ENCODE results near the gene SLAMF1.

The SLAMF1 gene

DNA sequence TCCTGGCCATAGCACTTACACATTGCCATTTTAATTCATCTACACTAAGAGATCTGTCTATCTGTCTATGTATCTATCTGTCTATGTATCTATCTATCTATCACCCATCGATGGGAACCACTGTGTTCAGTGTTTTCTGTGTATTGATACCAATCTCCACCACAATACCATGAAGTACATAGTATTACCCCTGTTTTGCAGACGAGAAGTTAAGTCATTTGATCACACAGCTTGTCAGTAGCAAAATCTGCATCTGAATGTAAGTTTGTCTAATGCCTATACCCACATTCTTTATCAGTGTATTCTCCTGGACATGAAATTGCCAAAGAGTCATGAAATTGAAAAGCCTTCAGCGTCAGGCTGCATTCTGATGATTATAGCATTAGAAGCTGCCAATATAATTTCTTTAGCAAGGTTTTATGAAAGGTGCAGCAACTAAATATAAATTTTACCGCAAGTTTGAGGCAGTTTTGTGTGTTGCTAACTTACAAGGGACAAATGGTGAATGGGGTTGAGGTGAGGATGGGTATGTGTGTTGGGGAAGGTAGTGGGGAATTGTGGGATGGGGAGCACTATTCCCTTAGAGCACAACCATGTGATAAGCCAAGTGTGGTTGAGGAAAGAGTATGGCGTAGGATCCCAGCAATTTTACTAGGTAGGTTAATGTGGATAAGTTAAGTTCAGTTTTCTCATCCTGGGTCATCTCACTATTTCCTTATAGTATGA lies 24.2 kb downstream of the SLAMF1 start:
- no peak for DNase-seq

DNA sequence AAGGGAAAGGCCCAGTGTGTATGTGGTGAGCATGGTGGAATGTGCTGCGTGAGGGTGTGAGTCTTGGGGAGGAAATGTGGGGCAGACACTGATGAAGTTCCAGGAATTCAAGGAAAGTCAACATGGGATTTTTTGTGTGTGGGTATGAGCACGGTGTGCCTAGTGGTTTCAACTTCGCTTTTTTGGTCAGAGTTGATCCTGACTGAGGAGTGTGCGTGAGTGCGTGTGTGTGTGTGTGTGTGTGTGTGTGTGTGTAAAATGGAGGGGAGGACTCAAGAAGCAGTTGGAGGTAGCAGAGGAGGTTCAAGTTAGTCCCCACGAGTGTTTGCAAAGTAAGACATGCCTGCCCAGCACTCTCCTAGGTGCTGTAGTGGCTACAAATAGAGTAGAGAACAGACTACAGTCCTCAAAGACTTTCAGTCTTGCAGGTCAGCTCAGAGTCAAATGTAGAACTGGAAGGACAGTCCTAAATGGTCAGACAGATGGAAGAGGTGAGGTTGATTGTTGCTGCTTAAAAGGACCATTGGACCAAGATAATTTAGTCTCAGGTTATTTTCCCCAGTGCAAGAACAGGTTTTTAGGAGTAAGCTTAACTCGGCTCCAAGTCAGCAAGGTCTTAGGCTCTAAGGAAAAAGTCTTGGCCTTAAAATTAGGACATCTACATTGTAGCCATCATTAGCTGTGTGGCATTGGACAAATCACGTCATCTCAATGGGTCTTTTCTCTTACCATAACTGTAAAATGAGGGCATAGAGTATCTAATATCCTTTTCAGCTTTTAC lies 25.0 kb downstream of the SLAMF1 start:
- DNase-seq: no peak

DNA sequence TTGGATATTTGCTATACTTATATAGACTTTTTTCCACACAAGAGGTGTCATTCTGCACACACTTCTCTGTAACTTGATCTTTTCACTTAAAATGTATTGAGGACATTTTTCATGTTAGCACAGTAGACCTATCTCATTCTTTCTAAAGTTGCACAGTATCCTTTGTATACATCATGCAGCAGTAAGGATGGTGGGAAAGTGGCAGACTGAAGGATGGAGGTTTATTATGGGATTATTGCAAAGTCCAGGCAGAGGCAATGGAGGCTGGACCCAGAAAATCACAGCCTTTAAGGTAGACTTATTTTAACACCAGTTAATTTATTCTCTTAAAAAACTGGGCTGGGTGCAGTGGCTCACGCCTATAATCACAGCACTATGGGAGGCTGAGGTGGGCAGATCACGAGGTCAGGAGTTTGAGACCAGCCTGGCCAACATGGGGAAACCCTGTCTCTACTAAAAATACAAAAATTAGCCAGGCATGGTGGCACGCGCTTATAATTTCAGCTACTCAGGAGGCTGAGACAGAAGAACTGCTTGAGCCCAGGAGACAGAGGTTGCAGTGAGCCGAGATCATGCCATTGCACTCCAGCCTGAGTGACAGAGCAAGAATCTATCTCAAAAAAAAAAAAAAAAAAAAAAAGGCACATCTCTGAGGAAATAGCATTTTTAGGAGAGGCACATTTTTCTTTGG lies 25.8 kb downstream of the SLAMF1 start:
- DNase-seq: no peak

DNA sequence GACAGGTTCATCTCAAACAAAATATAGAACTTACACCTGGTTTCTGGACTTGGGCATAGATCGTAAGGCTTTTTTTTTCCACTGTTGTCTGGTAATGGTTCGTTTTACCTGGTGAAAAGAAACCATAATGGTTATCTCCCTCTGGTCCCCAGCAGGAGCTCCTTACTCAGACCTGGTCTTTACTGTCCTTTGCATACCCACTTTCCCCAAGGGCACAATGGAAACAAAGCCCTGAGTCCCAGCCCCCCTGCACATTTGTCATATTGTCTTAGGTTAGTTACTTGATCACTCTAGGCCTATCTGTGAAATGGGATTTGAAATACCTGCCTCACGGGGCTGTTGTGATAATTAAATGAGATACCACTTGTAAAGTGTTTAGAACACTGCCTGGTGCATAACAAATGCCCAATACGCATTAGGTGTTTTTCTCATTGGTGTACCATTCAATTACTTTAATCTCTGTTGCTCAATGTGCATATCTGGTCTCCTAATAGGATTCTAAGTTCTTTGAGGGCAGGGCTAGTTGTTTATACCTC lies 27.0 kb downstream of the SLAMF1 start:
- DNase-seq: no peak

DNA sequence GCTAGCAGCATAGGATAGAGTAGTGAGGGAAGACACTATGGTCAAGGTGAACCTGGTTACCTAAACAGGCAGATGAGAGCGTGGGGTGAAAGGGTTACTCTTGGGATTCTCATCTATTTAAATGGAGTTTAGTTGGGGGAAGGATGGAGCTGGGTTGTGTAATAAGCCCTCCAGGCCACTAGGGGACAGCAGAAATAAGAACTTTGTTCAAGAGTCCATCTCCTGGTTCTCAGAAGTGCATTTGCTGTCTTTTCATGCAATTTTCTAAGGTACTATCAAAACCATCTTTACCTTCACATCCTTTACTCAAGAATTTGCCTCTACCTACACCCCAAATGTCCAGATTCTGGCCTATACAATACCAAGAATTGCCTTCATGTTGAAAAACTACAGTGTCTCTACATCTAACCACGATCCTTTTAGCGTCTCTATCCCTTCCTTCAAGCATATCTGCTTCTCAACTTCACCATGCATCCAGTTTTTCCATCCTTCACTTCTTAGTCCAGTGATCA lies 28.0 kb downstream of the SLAMF1 start:
- DNase-seq: no peak

DNA sequence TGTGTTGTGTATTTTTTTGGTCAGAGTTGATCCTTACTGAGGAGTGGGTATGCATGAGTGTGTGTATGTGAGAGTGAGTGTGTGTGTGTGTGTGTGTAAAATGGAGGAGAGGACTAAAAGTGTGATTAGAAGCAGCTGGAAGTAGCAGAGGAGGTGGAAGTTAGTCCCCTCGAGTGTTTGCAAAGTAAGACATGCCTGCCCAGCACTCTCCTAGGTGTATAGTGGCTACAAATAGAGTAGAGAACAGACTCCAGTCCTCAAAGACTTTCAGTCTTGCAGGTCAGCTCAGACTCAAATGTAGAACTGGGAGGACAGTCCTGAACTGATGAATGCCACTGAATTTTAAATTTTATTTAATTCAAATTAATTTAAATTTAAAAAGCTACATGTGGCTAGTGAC lies 28.5 kb downstream of the SLAMF1 start:
- no peak for DNase-seq

DNA sequence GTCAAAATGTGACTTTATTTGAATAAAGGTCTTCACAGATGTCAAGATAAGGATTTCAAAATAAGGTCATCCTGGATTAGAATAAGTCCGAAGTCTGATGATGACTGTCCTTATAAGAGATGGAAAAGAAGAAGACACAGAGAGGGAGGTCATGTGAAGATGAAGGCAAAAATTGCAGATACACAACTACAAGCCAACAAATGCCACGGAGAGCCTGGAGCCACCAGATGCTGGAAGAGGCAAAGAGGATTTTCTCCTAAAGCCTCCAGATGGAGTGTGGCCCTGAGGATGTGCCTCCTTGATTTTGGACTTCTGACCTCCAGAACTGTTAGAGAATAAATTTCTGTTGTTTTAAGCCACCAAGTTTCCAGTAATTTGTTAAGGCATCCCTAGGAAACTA lies 31.2 kb downstream of the SLAMF1 start:
- DNase-seq: no peak

DNA sequence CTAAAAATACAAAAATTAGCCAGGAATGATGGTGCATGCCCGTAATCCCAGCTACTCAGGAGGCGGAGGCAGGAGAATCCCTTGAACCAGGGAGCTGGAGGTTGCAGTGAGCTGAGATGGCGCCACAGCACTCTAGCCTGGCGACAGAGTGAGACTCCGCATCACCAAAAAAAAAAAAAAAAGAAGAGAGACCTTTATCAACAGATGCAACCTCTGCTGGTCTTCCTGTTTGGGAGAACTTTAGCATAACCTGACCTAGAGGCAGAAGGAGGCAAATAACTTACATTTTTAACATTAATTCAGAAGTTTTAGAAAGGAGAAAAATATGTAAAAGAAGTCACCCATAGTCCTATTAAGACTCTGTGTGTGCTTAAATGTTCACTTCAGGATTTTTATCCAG lies 32.4 kb downstream of the SLAMF1 start:
- no peak for DNase-seq

DNA sequence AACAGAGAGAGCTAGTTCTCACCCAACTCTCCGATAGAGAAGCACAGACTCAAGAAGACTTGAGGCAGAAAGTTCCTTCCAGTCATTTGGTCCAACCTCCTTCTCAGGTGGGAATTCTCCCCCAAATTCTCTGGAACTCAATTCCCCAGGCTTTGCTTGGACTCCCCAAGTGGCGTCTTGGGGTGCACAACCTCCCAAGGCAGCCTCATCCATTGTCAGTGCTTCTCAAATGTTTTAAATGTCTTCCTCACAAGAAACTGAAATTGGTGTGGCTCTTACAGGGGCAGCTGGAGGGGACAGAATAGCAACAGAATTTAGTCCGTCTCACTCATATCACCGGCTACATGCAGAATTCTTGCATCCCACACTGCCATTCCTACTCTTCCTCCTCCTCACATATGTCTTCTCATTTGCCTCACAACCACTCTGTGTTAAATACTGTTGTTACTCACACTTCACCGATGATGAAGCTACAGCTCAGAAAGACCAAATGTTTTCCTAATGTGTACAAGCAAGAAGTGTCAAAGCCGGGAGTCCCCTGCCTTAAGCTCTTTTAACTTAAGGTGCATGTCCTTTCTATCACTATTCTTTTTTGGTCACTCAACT lies 34.1 kb downstream of the SLAMF1 start:
- DNase-seq: no peak

DNA sequence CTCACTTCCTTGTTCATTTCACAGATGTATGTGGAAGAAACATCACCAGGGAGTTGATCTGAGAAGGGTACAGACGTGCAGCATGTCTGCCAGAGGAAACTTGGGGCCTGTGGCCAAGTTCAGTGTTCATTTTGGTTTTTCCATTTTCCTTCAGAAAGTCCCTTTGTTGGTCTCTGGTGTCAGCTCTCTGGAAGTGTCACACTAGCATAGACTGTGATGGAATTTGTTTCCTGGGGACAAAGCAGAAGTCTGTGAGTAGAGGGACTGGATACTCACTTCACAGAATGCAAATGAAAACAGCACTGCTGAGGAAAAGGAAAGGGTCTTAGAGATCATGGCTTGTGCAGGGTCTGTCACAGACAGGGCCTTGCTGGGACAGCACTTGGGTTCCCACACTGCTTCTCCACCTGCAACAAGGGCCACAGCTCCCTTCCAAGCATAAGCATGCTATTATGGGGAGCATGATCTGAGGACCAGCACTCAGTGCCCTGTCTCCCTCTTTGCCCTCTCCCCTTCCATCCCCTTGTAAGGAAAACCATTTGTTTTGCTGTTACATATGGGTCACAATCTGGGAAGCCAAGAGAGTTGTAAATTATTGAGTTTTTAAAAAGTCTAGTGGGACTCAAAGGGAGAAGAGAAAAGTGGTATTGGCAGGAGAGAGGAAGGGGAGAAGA lies 36.1 kb downstream of the SLAMF1 start:
- no peak for DNase-seq

DNA sequence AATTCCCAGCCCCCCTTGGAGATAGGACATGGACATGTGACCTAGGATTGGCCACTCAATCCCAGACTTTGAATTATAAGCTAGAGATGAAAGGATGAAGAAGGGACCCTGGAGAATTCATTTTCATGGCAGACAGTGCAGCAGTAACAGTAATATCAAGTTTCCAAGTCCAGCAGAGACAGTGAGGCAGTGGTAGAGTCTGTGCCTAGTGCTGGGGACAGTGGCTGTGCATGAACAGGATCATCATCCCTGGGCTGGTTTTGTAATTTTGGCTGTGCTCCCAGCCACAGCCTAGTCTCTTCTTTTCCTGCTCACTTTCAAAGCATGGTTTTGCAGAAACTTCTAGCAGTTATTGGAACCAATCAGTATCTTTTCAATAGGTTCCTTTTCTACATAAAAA lies 37.9 kb downstream of the SLAMF1 start:
- DNase-seq: no peak

DNA sequence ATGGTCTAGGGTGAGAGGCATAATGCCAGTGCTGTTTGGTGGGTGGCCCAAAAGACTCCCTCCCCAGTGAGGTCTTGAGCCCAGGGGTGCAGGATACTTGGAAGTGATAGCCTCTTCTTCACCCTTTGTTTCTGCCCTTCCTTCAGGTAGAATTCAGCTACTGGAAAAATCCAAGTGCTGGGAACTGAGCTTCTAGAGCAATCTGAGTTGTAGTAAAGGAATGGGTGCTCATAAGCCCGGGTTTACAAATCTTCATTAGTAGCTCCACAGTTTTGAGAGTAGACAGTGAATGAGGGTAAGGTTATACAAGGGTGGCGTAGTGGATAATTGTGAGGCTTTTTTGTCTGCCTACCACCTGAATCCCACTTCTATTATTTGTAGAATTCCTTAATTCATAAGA lies 38.3 kb downstream of the SLAMF1 start:
- no peak for DNase-seq

DNA sequence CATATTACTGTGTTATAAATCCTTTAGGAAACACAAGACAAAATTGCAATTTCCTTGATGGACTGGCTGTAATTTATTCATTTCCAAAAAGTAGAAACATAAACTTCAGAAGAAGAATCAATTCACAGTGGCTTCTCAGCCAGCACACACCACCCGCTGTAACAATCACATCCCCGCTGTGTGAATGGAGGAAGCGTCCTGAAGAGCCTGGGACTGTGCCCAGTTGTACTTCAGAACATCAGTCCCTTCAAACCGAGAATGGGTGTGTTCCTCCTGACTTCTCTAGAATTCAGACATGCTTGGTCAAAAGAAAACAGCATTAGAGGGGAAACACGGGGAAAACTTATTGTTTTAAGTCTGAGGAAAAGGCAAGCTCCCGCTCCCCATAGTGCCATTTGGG lies 38.8 kb downstream of the SLAMF1 start:
- DNase-seq: no peak

DNA sequence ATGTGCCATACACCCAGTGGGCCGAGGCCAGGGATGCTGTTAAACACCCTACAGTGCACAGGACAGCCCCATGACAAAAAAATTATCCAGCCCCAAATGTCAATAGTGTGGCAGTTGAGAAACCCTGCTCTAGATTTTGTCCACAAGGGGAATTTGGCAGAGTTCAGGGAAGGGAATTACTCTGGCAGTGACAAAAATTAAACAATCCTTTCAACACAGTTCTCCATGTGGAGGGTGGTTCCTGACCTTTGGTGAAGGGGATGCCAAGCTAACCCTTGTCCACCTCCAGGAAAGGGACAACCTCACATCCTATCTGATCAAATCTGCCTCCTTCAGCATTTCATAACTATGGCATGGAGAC lies 39.2 kb downstream of the SLAMF1 start:
- DNase-seq: no peak

DNA sequence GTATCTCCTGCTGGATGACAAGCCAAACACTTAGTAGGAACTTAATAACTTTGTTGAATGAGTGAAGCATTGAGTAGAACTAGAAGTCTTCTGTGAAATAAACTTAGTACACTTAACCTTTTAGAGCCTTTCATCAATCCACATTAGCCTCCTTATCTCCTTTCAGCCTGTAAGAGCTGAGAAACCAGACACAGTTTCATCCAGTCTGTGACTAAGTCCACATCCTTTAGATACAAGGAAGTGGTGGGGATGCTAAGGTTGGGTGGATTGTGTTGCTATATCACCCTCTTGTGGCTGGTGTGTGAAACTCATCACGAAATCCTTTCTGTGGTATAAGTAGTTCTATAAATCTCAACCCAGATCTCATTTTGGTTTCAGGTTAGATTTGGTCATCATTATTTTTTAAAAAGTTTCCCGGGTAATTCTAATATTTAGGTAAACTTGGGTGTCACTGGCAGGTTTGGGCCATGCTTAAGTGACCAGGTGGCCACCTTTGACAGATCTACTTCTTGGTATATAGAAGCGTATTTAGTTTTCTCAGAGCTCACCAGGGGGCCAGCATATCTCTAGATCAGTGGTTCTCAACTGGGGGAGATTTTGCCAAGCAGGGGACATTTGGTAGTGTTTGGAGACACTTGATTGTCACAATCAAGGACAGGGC lies 39.7 kb downstream of the SLAMF1 start:
- peak; percentile 32 for DNase-seq

DNA sequence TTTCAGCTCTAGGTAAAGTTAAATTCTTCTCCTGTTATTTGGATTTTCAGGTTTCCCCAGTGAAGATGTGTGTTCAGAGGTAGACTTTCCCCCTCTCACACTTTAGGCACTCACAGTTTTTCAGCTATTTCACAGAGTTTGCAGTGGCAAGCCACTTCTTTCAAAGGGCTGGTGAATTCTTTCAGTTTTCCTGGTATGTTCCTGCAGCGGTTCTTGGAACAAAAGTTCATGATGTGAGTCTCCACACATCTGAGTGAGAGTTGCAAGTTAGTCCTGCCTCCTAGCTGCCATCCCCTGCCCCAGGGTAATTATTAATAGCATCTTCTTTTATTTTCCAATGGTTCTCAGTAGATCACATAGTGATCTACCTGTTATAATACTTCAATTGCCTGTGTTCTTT lies 40.2 kb downstream of the SLAMF1 start:
- no peak for DNase-seq

DNA sequence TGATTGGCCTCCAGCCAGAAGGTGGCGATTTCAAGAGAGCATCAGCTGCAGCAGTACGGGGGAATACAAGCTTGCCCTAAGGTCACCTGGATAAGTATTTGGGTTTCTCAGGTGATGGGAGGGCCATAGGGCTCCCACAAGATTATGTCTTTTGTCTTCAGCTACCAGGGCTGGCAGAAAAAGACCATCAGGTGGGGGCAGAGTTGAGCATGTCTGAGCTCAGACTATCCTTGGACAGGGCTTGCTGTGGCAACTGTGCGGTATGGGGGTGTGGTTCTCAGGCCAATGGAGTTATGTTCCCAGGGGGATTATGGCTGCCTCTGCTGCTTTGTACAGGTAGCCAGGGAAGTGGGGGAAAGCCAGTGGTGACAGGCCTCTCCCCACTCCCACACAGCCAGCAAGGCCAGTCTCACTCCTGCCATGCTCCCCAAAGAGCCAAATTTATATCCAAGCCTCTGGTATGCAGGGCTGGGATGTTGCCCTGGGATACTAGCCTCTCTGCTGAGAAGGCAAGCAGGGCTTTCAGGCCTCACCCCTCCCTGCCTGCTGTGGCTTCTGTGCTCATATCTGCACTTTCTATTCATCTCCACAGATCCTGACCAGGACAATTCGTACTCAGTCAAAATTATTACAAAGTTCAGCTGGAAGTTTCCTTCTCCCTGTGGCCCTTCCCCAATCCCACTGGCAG lies 40.9 kb downstream of the SLAMF1 start:
- no peak for DNase-seq

DNA sequence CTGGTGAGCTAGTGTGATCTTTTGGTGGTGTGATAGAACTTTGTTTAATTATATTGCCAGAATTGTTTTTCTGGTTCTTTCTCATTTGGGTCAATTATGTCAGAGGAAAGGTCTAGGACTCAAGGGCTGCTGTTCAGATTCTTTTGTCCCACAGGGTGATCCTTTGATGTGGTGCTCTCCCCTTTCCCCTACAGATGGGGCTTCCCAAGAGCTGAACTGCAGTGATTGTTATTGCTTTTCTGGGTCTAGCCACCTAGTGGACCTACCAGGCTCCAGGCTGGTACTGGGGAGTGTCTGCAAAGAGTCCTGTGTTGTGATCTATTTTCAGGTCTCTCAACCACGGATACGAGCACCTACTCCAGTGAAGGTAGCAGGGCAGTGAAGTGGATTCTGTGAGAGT lies 41.6 kb downstream of the SLAMF1 start:
- DNase-seq: no peak

DNA sequence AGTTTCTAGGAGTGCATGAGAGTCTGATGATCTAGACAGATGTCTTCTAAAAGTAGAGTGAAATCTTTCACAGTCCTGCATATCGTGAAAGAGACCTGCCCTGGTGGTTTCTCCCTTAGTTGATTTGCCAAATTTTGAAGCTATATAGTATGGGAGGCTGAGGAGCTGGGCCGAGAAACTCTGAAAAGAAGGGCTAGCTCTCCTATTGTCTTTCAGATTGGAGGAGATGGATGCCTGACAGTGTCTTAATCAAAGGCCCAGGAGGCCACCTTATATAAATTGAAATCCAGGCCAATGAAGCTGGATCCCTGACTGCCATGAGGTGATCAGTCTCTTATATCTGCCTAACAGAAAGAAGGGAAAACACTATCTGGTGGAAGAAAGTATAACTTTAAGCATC lies 49.1 kb downstream of the SLAMF1 start:
- DNase-seq: no peak

DNA sequence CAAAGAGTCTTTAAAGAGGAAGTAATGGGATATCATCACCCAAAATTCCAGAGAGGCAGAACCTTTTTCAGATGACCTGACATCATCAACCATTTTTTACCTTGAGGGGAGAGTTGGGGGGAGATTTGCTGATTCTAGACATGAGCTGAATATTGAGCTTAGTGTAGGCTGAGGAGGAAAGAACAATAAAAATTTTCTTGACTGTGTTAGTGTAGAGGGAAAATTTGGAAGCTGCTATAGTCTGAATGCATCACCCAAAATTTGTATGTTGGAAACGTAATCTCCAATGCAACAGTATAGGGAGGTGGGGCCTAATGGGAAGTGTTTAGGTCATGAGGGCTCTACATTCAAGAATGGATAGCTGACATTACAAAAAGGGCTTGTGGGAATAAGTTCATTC lies 49.8 kb downstream of the SLAMF1 start:
- no peak for DNase-seq

DNA sequence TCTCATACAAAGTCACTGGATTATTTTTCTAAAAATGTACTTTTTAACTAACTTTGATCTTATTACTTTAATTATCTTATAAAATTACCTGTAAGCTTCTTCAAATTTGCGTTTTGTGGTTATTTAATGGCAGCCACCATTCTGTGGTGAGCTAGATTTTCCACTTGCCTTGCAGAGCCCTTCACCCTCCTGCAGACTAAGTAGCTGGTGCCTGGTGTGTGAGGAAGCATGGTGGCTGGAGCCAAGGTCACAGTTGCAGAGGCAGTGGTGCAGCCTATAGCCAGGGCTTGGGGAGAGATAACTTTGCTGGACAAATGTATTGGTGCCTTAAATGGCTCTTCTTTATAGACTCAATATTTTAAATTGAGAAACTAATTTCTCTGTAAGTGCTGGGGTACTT lies 56.4 kb downstream of the SLAMF1 start:
- no peak for DNase-seq

DNA sequence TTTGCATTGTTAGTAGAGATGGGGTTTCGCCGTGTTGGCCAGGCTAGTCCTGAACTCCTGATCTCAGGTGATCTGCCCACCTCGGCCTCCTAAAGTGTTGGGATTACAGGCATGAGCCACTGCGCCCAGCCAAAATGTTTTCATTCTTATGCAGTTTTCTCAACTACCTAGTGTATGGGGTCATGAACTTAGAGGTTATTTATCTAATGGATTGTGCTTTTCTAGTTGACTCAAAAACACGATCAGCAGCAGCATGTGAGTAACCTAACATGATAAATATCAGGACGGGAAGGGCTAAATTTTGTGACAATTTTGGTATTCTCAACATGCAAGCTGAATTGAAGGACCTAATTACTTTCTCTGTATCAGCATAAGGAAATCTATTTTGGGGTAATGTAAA lies 58.4 kb downstream of the SLAMF1 start:
- no peak for DNase-seq
